Neural cell (in vitro differentiated cells): Measurements from ENCODE around the gene MCC.

ENCODE experiments used
- CTCF ChIP-seq: fragments of 450-650 bp; IDR thresholded peaks from 2 replicates; pipeline ENCODE4 v1.5.1; 2014; ENCODE audit warnings: antibody characterized with exemption, mild to moderate bottlenecking, moderate library complexity; ENCODE audit not compliant: poor library complexity, severe bottlenecking
- EP300 ChIP-seq: fragments of 450-650 bp; conservative IDR thresholded peaks from 2 replicates; pipeline ENCODE4 v1.6.1; 2014; ENCODE audit warnings: antibody characterized with exemption, mild to moderate bottlenecking, moderate library complexity; ENCODE audit not compliant: poor library complexity, severe bottlenecking
- EZH2 ChIP-seq: fragments of 200-600, 300-800 bp; shearing (Covaris generic), sonication (generic); IDR thresholded peaks from 2 replicates; pipeline ENCODE4 v1.6.1; 2014; ENCODE audit warnings: antibody characterized with exemption, low read length, borderline replicate concordance, mild to moderate bottlenecking; ENCODE audit not compliant: insufficient read depth, poor library complexity, severe bottlenecking
- MXI1 ChIP-seq: fragments of 450-650 bp; conservative IDR thresholded peaks from 2 replicates; pipeline ENCODE4 v1.6.1; 2014; ENCODE audit warnings: antibody characterized with exemption, mild to moderate bottlenecking; ENCODE audit not compliant: poor library complexity, severe bottlenecking
- POLR2AphosphoS5 ChIP-seq: IDR thresholded peaks from 2 replicates; pipeline ENCODE4 v1.6.1; 2012
- RAD21 ChIP-seq: fragments of 450-650 bp; conservative IDR thresholded peaks from 2 replicates; pipeline ENCODE4 v1.6.1; 2014; ENCODE audit warnings: antibody characterized with exemption, mild to moderate bottlenecking, moderate library complexity
- SMC3 ChIP-seq: fragments of 450-650 bp; conservative IDR thresholded peaks from 2 replicates; pipeline ENCODE4 v1.6.1; 2014; ENCODE audit warnings: antibody characterized with exemption, mild to moderate bottlenecking, moderate library complexity; ENCODE audit not compliant: poor library complexity
- TAF1 ChIP-seq: IDR thresholded peaks from 2 replicates; pipeline ENCODE4 v1.6.1; 2012; ENCODE audit warnings: low read depth

- no peak for TF ChIP-seq POLR2AphosphoS5
- no peak for TF ChIP-seq CTCF
- no peak for TF ChIP-seq MXI1
- no peak for TF ChIP-seq TAF1
- TF ChIP-seq EP300, result no peak
- no peak for TF ChIP-seq EZH2
- no peak for TF ChIP-seq SMC3
- TF ChIP-seq RAD21, result no peak
These were observed 207.7 kb downstream of the MCC start for GRCh38 chr5:113280541-113280940.
